OCI-LY1 (cell line): Measurements from ENCODE around the gene PPP1CA.

ENCODE experiments used
- CTCF ChIP-seq: fragments of 200-600 bp; sonication (generic), shearing (Covaris generic); IDR thresholded peaks from 2 replicates; pipeline ENCODE4 v1.5.1; 2017; ENCODE audit warnings: mild to moderate bottlenecking, antibody characterized with exemption, low read length, moderate library complexity, mixed read lengths
- EZH2 ChIP-seq: fragments of 200-600 bp; sonication (generic), shearing (Covaris generic); IDR thresholded peaks from 2 replicates; pipeline ENCODE4 v1.8.0; 2017; ENCODE audit warnings: borderline replicate concordance, mixed run types, mild to moderate bottlenecking, antibody characterized with exemption, low read length, moderate library complexity, mixed read lengths

GRCh38 chr11:67406969-67407687, 5.5 kb upstream of the PPP1CA start:
- TF ChIP-seq CTCF, result no peak; the same call in 1 of the 2 replicates
- no peak for TF ChIP-seq EZH2
